ENCODE data around the gene HEYL. TPM values are rescaled to one million over a fixed set of nuclear protein-coding genes. Genes with fewer than 3 reads are reported as not detected.

HEYL gene
- total and polyA plus RNA-seq, 2 of the 8 experiments (the other 6 are each of a cell fraction or from before 2014, with no cell fraction given), result 1.8 to 3.1 TPM

GRCh38 chr1:39663559-39663958 lies 24.1 kb upstream of the HEYL start:
- FAIRE-seq, result no peak
- CTCF ChIA-PET (ENCODE audit: partially characterized antibody), result interaction anchor here (0.9 to 17.8 kb wide), 4 partner anchors 9 to 57 kb away, joined by 3 to 278 read pairs (median 4); partner anchors contain the start of gene HEYL
- no peak for TF ChIP-seq MAFK (IDR thresholded peaks at IDR 0.05; ENCODE audit: low read depth, low read length)

More at GRCh38 chr1:39663559-39663958, 24.1 kb upstream of the HEYL start:
- Histone ChIP-seq H3K14ac (ENCODE audit: insufficient read length) (no peak overlapping the region), H2BK20ac (ENCODE audit: low read length) (no peak overlapping the region), H3K4me2 (ENCODE audit: insufficient read depth in 1 of 2, low read depth in 2 of 2, low read length in 2 of 2) (no peak overlapping the region), H3K9me3 (ENCODE audit: insufficient read depth in 2 of 2, low read depth in 1 of 2, low read length in 1 of 2) (no peaks in the 10 kb centered on the region), H3K4ac (replicated peaks; ENCODE audit: insufficient read length, low read depth, low read length) (no peak overlapping the region), H3K79me1 (ENCODE audit: low read depth, low read length) (no peaks in the 10 kb centered on the region), H3K18ac (ENCODE audit: extremely low read depth, low read length) (no peak overlapping the region), H4K8ac (ENCODE audit: extremely low read depth, insufficient read depth, low read length) (no peak overlapping the region), H3K23me2 (ENCODE audit: low read depth, low read length) (no peaks in the 10 kb centered on the region), H2BK120ac (replicated peaks; ENCODE audit: low read depth, low read length) (no peak overlapping the region), H2BK5ac (ENCODE audit: low read depth, low read length) (no peak overlapping the region), H3K27me3 (replicated peaks in 1 of 4; ENCODE audit: control insufficient read depth in 3 of 4, extremely low read depth in 1 of 4, insufficient read depth in 3 of 4, low read length in 3 of 4) (peaks cover 10 to 69% (median 42%) of the 10 kb centered on the region in 4 experiments), H4K20me1 (replicated peaks in 1 of 2; ENCODE audit: control insufficient read depth in 1 of 2, insufficient read depth in 2 of 2, low read length in 2 of 2) (peaks cover 0 to under 1% of the 10 kb centered on the region in 2 experiments), H3K4me3 (ENCODE audit: extremely low read depth in 1 of 4, insufficient read depth in 2 of 4, low read depth in 3 of 4, low read length in 4 of 4) (no peak overlapping the region), H2BK15ac (ENCODE audit: low read length) (no peak overlapping the region), H3K79me2 (ENCODE audit: control insufficient read depth in 1 of 2, insufficient read depth in 2 of 2, low read length in 2 of 2) (no peaks in the 10 kb centered on the region), H3K56ac (replicated peaks; ENCODE audit: insufficient read length, low read depth, low read length) (no peak overlapping the region), H3K36me3 (ENCODE audit: control insufficient read depth in 2 of 4, insufficient read depth in 4 of 4, low read length in 3 of 4) (no peaks in the 10 kb centered on the region), H4K5ac (ENCODE audit: insufficient read length, low read depth, low read length) (no peak overlapping the region), H3K23ac (ENCODE audit: insufficient read length) (no peak overlapping the region), H2BK12ac (ENCODE audit: low read depth, low read length) (no peak overlapping the region), H3K4me1 (replicated peaks in 1 of 4; ENCODE audit: control insufficient read depth in 3 of 4, insufficient read depth in 4 of 4, low read length in 3 of 4) (no peaks in the 10 kb centered on the region), H3K27ac (ENCODE audit: low read depth, low read length) (no peak overlapping the region), H4K91ac (replicated peaks; ENCODE audit: insufficient read length, low read length) (no peak overlapping the region), H2AFZ (ENCODE audit: low read length) (no peak overlapping the region), H3K9ac (replicated peaks in 1 of 4; ENCODE audit: extremely low read depth in 1 of 4, low read depth in 3 of 4, low read length in 3 of 4) (no peak overlapping the region), H2AK5ac (ENCODE audit: low read depth, low read length) (no peak overlapping the region)
- POLR2A ChIA-PET (ENCODE audit: partially characterized antibody), result interaction anchor here (0.6 to 1.0 kb wide), 2 partner anchors 10 to 195 kb away, joined by 3 read pairs; no protein-coding TSS in a partner anchor
- WGBS, 2 experiments (ENCODE audit: extremely low coverage in 1 of 2, insufficient coverage in 1 of 2, insufficient read length in 1 of 2, insufficient replicate concordance in 2 of 2, low coverage in 1 of 2, low lambda C conversion rate in 2 of 2, missing lambda C conversion rate in 1 of 2), result 81% methylated on average over 8 of the region's 8 CpGs; no CpG with 5 or more reads in 1 of the 2 experiments
- no peak for DNase-seq (ENCODE audit: low read depth in 1 of 2, low spot score in 2 of 2)
